Esophagus squamous epithelium (tissue), 4 donors: ENCODE results near the gene CYSRT1.

ENCODE experiments used
- CTCF ChIP-seq, 6 experiments: fragments of 450-650 bp in 4 of 6; fragments of 200-600 bp in 2 of 6; sonication (generic) in 2 of 6; IDR thresholded peaks; one replicate each; pipeline ENCODE4 v1.5.1; 2016 to 2019; ENCODE audit warnings: antibody characterized with exemption in 6 of 6, mild to moderate bottlenecking in 4 of 6, moderate library complexity in 4 of 6
- POLR2A ChIP-seq, 4 donors: fragments of 450-650 bp; IDR thresholded peaks; one replicate each; pipeline ENCODE4 v1.6.1; 2017; ENCODE audit warnings: antibody characterized with exemption in 4 of 4, mild to moderate bottlenecking in 4 of 4, moderate library complexity in 3 of 4

GRCh38 chr9:137236936-137237421 is 12.0 kb downstream of the CYSRT1 start:
- TF ChIP-seq POLR2A (IDR thresholded peaks at IDR 0.05) (no peak), CTCF (IDR thresholded peaks at IDR 0.05) (no peak)
